GM18861 (cell line): ENCODE measurements around the gene ELOVL7.
A peak's percentile ranks its signal among the peaks of the same experiment; 100 is the strongest.
"Not testable (repeated sequence)": the region's sequence is repeated elsewhere in the genome, so short reads cannot be mapped to it uniquely, and the experiment has no call there.

Source experiments
- ATAC-seq: cut with Tn5 transposase; IDR thresholded peaks from one replicate; pipeline ENCODE4 v1.9.1; 2021; ENCODE audit not compliant: unreplicated experiment

Gene ELOVL7

DNA sequence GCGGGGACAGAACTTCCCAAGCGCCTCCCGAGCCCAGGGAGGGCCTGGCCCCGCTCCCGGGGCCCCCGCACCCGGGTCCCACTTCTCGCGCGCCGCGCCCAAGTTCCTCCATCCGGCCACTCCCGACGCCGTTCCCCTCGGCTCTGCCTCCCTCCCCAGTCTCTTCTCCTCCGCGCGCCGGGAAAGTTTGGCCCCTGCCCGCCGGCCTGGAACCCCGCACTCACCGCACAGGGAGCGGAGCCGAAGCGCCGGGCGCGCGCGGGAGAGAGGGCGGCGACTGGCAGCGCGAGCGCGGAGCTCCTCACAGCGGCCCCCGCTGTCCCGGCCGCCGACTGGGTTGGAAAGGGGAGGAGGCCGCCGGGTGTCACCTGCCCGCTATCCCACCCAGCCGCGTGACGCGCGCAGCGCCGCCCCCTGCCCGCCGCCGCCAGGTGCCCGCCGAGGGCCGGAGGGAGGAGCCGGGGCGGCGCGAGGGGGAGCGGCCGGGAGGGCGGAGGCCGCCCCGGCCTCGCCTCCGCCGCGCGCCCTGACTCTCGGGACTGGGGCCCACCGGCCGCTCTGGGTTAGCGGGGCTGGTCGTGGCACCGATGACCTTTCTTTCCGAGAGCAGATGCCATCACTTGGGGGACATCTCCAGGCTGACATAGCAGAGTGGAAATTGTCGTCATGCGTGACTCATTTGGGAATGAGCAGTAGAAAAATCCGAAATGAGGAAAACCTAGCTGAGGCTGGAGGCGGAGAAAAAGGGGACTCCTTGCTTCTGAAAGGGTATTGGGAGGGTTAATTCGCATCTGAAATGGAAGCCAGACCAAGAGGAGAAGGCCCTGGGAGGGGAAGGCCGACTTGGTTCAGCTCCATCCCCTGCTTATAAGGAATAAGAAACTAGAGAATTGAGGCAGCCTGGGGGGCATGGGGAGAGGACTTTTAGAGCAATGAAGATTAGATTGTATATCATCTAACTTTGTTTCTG, at the start of gene ELOVL7:
TSS of gene ELOVL7 (minus strand) at position 334 of the 970 bp plus-strand sequence. CDS start 56,872 bp downstream, outside the sequence.
- peak; percentile 81 for ATAC-seq

DNA sequence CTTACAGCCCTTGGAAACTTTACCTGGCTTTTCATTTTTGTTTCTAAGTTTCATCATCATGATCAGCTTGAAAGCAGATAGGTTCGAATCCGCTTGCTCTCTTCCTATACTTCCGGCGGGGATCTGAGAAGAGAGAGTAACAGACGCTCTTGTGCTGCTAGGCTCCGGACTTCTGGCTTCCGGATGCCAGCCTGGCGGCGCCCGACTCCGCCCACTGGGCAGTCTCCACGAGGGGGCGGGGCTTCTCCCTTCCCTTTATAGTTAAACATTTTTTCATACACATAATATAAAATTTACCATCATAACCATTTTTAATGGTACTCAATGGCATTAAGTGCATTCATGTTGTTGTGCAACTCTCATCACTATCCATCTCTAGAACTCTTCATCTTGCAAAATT, 49.5 kb upstream of the ELOVL7 start:
- no peak for ATAC-seq

DNA sequence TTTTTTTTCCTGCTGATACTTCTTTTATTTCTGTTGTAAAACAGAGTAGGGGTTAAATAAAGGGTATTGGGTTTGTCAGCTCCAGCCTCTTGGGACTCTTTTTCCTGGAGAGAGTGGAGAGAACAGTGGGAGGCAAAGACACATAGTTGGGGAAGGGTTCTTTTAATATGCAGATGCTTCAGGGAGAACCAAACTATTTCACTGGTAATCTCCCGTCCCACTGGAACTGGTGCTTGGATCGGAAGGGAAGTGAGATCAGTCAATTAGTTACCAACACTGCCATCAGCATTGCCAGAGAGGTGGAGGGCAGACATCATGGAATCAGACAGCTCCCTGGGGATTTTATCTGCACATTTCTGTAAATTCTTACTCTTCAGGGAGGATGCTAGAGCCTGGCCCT, 47.6 kb upstream of the ELOVL7 start:
- ATAC-seq: no peak

DNA sequence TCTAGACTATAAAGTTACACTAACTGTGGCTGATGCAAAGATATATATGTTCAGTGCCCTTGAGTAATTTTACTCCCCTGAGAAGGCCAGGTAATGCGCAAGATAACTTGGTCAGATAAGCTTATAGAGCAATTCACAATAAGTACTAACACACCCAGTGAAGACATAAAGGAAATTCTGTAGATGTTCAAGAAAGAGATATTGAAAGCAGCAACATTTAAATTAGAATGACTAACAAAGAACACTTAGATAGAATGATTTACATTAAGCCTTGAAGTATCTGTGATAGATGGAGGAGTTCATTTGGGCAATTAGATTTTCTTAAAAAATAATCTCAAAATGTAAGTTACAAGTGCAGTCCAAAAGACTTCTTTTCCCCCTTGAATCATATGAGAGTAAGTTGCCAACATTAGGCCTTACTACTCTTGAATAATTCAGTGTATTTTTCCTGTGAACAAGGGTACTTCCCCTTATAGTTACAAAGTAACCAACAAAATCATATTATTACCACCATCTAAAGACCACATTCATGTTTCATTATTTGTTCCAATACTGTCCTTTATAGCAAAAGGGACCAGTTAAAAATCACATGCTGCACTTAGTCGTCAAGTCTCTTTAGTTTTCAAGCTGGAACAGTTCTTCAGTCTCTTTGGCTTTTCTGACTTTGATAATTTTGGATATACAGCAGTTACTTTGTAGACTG, 44.4 kb upstream of the ELOVL7 start:
- peak; percentile 74 for ATAC-seq

DNA sequence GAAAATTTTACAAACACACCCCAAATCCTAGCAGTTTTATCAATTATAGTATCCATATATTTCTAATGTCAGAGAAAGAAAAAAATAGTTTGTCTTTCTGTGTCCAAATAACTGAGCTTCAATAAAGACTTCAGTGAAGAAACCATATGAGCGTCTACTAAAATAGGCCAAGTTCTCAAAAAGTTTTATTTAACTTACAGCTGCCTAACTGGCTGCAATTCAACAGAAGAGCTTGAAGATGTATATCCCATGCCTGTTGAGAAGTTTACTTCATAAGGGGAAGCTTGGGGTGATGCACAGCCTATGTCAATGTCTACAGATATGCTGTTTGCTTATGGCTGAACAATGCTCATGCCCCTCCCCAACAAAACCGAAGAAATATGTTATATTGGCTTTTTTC, 43.7 kb upstream of the ELOVL7 start:
- ATAC-seq: no peak

DNA sequence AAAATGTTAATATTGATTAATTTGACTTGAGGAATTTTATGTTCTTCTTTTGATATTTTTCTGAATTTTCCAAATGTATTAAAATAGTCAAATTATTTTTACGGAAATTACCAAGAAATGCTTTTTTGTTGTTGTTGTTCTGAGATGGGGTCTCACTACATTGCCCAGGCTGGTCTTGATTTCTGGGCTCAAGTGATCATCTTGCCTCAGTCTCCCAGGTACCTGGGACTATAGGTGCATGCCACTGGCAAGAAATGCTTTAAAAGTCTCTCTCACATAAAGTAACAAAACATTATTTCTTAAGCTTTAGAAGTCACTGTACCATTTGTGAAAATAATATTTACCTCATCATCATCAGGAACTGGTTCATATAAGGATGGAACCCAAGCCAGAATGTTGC, 43.0 kb upstream of the ELOVL7 start:
- ATAC-seq: no peak

DNA sequence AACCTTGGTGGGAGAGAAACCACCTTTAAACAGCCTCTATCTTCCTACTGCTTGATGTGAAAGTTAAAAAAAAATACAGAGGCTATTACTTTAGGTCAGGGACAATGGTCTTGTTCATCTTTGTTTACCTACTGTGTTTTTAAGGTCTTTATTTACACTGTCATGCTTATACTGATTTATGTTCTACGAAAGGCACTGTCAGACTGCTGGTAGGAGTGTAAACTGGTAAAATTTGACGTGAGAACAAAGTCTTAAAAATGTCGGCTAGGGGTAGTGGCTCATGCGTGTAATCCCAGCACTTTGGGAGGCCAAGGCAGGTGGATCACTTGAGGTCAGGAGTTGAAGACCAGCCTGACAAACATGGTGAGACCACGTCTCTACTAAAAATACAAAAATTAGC, 42.1 kb upstream of the ELOVL7 start:
- ATAC-seq: no peak

DNA sequence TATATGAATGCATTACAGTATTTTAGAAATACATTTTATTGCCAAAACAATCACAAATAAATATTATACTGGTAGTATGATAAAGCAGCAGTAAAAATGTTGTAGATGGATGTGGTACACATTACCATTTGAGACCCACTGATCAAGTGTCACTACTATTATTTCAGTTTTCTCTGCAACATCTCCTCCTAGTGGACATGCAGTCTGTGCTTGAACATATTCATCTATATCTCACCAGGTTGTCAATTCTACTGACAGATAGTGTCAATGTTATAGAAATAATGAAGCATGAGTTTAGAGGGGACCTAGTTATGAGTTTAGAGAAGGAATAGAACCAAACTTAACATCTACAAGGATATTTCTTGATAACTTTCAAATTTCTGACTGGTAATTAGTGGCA, 39.2 kb upstream of the ELOVL7 start:
- no peak for ATAC-seq

DNA sequence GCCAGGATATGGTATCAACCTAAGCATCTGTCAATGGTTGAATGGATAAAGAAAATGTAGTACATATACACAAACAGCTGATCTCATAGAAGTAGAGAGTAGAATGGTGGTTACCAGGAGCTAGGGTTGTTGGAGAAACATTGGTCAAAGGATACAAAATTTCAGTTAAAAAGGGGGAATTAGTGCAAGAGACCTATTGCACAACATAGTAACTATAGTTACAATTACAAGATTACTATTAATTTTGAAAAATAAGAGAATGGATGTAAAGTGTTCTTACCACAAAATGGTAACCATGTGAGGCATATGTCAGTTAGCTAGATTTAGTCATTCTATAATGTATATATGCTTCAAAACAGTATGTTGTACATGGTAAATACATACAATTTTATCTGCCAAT, 28.8 kb upstream of the ELOVL7 start:
- ATAC-seq: no peak

DNA sequence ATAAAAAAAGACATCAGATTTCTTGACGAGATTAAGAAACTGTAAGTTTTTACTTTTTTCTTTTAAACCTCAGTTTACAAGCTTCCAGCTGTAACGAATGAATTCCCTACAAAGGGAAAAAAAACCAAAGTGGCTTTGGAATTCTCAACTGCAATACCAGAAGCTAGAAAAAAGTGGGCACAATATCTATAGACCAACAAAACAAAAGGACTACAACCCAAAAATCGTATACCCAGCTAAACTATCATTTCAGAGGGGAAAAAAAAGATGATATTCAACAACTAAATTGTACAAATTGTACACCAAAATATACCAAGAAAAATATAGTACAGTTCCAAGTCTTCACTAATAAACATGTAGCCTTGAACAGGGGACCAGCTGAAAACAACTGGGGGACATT, 26.8 kb upstream of the ELOVL7 start:
- no peak for ATAC-seq

DNA sequence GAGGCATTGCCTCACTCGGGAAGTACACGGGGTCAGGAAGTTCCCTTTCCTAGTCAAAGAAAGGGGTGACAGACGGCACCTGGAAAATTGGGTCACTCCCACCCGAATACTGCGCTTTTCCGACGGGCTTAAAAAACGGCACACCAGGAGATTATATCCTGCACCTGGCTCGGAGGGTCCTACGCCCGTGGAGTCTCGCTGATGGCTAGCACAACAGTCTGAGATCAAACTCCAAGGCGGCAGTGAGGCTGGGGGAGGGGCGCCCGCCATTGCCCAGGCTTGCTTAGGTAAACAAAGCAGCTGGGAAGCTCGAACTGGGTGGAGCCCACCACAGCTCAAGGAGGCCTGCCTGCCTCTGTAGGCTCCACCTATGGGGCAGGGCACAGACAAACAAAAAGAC, 16.5 kb upstream of the ELOVL7 start:
- not testable (repeated sequence) for ATAC-seq

DNA sequence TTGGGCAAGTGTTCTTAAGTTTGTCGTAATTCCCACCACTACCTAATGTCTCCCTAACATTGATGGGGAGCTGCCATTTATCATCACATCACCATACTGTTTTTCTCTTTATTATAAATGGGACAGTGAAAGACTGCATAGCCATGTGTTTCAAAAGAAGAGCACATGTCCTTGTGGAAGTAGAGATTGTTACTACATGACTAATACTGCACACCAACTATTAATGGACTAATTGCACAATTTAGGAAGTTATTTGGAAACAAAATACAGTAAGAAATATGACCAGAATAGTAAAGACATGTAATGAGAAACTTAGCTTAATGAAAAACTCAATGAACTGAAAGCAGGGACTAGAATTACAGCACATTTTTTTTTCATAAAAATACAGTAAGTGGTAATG, 12.0 kb upstream of the ELOVL7 start:
- no peak for ATAC-seq

DNA sequence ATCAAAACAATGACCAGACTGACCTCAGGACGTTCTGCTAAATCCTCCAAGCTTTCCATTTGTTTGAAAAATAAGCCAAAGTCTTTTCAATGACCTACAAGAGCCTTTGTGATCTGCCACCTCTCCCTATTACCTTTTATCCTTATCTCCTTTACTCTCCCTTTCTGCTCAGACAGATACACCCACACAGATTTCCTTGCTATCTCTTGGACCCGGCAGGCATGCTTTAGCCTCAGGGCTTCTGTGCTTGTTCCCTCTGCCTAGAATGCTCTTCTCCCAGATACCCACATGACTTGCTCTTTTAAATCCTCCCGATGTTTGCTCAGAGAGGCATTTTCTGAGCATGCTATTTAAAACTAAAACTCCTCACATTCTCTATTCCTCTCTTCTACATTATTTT, 8.9 kb upstream of the ELOVL7 start:
- ATAC-seq: no peak

DNA sequence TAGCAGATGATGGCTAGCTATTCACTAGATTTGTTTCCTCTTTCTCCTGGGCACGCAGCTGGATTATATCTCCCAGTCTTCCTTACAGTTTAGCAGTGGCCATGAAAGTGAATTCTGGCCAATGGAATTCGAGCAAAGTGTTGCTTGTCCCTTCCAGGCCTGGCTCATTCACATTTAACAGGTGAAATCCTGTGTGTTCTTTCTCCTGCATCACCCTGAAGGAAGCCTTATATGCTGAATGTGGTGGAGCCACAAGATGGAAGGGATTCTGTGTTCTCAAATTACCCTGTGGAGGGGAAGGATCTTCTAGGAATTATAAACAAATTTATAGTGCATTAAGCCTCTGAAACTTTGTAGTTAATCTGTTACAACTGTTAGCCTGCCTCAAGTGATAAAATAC, 8.2 kb upstream of the ELOVL7 start:
- no peak for ATAC-seq

DNA sequence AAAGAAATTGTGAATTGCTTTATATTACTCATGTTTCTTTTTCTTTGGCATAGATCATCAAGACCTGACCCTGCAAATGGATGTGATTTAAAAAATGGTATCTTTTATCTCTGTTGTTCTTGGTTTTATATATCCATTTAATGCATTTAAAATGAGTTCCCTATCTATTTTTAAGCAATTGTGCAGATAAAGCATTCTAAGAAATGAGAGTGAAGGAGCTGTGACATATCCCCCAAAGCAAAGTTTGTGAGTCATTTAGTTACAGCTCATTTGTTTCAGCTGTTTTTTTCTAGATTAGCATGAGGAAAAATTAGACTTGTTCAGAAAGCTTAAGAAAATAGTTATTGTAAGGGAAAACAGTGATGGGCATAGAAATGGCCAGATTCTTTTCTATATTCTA, 7.6 kb upstream of the ELOVL7 start:
- no peak for ATAC-seq

DNA sequence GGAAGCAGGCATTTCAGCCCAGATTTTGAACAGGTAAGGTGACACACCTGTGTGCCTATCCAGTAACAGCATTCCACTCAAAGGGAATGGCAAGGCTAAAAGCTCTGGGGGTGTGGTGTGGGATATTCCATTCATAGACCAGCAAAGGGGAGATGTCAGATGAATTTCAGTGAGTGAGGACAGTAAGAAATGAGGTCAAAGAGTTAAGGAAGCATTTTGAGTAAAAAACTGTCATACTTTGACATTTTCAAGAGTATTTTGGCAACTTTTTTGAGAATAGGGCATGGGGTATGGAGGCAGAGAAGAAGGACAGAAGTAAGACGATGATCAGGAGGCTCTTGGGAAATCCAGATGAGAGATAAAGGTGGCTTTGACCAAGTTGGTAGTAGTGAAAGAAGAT, 2.2 kb upstream of the ELOVL7 start:
- ATAC-seq: no peak

DNA sequence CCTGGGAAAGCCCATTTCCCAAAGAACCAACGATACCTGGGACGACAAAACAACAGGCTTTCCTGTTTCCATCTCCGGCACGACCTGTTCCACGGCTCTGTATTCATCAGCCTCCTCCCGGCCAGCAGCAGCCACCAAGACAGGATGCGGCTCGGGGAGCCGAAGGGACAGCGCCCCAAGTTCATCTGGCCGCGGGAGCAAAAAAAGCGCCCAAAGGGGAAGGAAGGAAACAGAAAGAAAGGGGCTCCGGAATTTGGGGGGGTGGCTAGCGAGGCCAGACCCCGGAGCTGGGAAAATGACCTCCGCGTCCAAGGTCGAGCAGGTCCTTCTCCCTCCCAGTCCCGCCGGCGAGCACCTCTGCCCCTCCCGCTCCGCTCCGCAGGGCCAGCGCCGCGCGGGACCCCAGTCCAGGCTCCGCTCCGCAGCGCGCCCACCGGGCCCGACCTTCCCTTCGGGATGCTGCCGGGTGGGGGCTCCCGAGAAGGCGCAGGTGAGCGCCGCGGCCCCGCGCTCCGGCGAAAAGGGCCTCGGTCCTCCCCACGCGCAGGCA, 608 bp downstream of the ELOVL7 start:
- ATAC-seq: peak; percentile 3

DNA sequence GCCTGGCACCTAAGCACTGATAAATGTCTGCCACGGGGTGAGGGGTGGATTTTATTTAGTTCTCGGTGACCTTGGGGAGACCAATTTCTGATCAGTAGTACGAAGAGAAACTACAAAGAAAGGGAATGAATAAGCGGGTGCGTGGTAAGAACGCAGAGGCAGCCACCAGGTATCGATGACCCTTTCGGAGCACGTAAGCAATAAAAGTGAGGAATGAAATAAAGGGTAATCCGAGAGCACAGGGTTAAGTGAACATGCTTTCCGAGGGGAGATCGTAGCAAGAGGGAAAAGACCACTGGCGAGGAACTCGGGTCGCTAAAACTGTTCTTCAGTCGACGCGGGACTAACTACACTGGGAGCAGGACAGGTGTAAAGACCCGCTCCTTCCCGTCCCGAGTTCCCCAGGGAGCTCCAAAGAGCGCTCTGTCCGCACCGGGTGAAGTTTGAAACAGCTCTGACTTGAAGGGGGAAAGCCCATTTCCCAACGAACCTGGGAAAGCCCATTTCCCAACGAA, 1.1 kb downstream of the ELOVL7 start:
- ATAC-seq: no peak

DNA sequence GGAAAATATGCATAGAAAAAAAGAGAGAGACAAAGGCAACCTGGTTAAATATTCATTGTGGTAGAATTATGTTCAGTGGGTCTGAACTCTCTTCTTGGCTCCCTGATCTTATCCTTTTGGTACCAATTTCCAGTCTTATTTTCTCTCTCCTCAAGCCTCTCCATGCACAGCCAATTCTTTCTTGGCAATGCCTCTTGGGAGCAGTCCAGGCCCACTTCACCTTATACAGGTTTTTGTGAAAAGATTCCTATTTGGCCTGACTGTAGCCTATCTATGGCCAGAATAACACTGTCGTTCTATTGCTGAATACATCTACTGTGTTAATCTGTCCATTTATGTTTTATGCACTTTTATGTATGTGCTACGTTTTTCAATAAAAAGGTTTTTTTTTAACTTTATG, 2.7 kb downstream of the ELOVL7 start:
- no peak for ATAC-seq

DNA sequence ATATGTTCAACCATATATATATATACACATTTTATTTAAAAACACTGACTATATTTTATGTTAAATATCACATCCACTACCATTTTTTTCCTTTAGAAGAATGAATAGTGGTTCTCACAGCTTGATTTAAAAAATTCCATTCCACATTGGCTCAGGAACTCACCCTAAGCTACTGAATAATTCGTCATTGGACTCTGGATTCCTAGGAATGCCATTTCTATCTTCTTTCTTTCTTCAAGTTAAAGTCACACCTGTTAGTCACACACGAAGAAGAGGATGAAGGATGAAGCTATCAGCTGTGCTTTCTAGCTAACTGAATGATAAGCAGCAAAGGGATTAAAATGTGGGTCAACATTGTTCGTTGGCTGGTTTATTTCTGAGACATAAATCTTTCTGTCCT, 7.9 kb downstream of the ELOVL7 start:
- no peak for ATAC-seq

DNA sequence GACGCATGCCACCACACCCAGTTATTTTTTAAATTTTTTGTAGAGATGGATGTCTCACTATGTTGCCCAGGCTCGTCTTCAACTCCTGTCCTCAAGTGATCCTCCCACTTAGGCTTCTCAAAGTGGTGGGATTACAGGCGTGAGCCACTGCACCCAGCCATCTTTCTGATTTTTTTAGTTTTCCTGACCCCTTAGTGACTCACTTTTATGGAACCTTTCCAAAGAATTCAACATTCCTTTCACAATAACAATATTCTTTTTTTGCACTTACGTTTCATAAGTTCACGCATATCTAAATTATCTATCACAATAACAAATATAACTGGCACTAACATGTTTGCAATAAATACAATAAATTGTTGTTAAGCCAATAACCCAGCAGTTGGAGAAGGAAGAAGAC, 8.5 kb downstream of the ELOVL7 start:
- no peak for ATAC-seq

DNA sequence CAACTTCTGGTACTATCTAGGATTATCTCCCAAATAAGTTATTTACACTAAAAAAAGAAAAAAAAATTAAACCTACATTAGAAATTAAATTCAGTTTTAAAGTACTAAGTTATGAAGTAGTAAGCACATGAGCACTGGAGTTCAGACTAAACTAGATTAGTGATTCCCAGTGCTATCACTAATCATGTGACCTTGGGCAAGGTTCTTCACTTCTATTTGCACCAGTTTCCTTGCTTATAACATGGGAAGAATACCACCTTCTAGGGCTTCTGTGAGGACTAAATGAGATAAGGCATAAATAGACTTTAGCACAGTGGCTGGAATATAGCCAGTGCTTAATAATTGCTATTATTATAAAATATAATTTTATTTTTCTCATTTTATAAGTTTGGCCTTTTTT, 10.5 kb downstream of the ELOVL7 start:
- no peak for ATAC-seq
